Testis (tissue), 3 donors: ENCODE data around the gene CEACAM20. TPM values are rescaled to one million over a fixed set of nuclear protein-coding genes. Genes with fewer than 3 reads are reported as not detected.

Experiments
- DNase-seq: peaks from one replicate; pipeline ENCODE4 v3.0.0-alpha.2; 2019
- H3K27ac ChIP-seq, 2 donors: fragments of 200-600 bp; sonication (generic); one replicate each; pipeline ENCODE4 v1.5.1; 2019
- H3K27me3 ChIP-seq: fragments of 200-600 bp; sonication (generic); one replicate; pipeline ENCODE4 v1.5.1; 2019
- H3K36me3 ChIP-seq: fragments of 200-600 bp; sonication (generic); one replicate; pipeline ENCODE4 v1.5.1; 2017; ENCODE audit warnings: low read depth; ENCODE audit errors: missing control alignments
- H3K4me1 ChIP-seq: fragments of 200-600 bp; sonication (generic); one replicate; pipeline ENCODE4 v1.5.1; 2019
- H3K4me3 ChIP-seq, 2 donors: fragments of 200-600 bp; sonication (generic); one replicate each; pipeline ENCODE4 v1.5.1; 2017 to 2019
- H3K9me3 ChIP-seq: fragments of 200-600 bp; sonication (generic); one replicate; pipeline ENCODE4 v1.5.1; 2017
- CTCF ChIP-seq, 3 experiments: fragments of 450-650 bp in 2 of 3; fragments of 200-600 bp in 1 of 3; sonication (generic) in 1 of 3; IDR thresholded peaks; one replicate each; pipeline ENCODE4 v1.5.1; 2016 to 2019; ENCODE audit warnings: antibody characterized with exemption in 3 of 3, mild to moderate bottlenecking in 2 of 3, moderate library complexity in 1 of 3
- POLR2A ChIP-seq: fragments of 450-650 bp; IDR thresholded peaks from one replicate; pipeline ENCODE4 v1.6.1; 2017; ENCODE audit warnings: antibody characterized with exemption, mild to moderate bottlenecking, moderate library complexity
- WGBS, 2 donors: methylation state at CpG; one replicate each; pipeline ENCODE4 v1.1.5; 2018; 5-methylcytosine and 5-hydroxymethylcytosine counted together
- intact Hi-C: fragments of 100-400 bp; cut with DNase I; formaldehyde crosslinking; loops from one replicate; pipeline ENCODE4 v1.15.1; 2023; ENCODE audit warnings: low total_unique reads
- polyA plus RNA-seq: library from polyadenylated mRNA; stranded (reverse); fragments of 350-450 nt; fragmentation: Illumina TruSeq; extraction: RNeasy Lipid Tissue Mini Kit (QIAGEN cat#74804); gene quantifications from one replicate; pipeline ENCODE4 v1.2.3, GENCODE V29; 2014; ENCODE audit warnings: low read depth, low replicate concordance; ENCODE audit not compliant: insufficient read depth
- total RNA-seq, 2 donors: library from RNA; depleted of rRNA; stranded (reverse); fragments of >200 nt; gene quantifications; one replicate each; pipeline ENCODE4 v1.2.3, GENCODE V29; 2016

The CEACAM20 gene
- total and polyA plus RNA-seq, 3 donors from 2014 or later, result 0.53 to 0.87 (median 0.62) TPM

GRCh38 chr19:44571830-44572580, 42.5 kb upstream of the CEACAM20 start:
- no peaks in the 10 kb centered on the region for H3K36me3 ChIP-seq
- 72 to 89% methylated on average over 4 to 5 of the region's 5 CpGs for WGBS, 2 donors
- H3K27me3 ChIP-seq, result no peaks in the 10 kb centered on the region
- intact Hi-C loops, result loop anchor here (10.0 kb wide), 1 partner anchor 83 kb away; no protein-coding TSS in a partner anchor
- H3K9me3 ChIP-seq, result no peaks in the 10 kb centered on the region
- no peaks in the 10 kb centered on the region for H3K4me1 ChIP-seq
- DNase-seq, result no peak
- H3K27ac ChIP-seq, result no peak overlapping the region
- TF ChIP-seq POLR2A, result no peak
- no peak for TF ChIP-seq CTCF (IDR thresholded peaks at IDR 0.05)
- no peak overlapping the region for H3K4me3 ChIP-seq

GRCh38 chr19:44570984-44571684, 41.7 kb upstream of the CEACAM20 start:
- H3K4me3 ChIP-seq, result no peak overlapping the region
- TF ChIP-seq CTCF (IDR thresholded peaks at IDR 0.05) (peak; percentile 49 to 84 (median 61)), POLR2A (no peak)
- peak; percentile 87 for DNase-seq
- no peaks in the 10 kb centered on the region for H3K9me3 ChIP-seq
- H3K4me1 ChIP-seq, result no peaks in the 10 kb centered on the region
- no peak overlapping the region for H3K27ac ChIP-seq
- H3K27me3 ChIP-seq, result no peaks in the 10 kb centered on the region
- H3K36me3 ChIP-seq, result no peaks in the 10 kb centered on the region
- intact Hi-C loops, result loop anchor here (10.0 kb wide), 1 partner anchor 84 kb away; no protein-coding TSS in a partner anchor
- WGBS, 2 donors, result 49 to 57% methylated on average over 13 of the region's 13 CpGs

GRCh38 chr19:44570603-44570983, 41.1 kb upstream of the CEACAM20 start:
- no peaks in the 10 kb centered on the region for H3K27me3 ChIP-seq
- H3K27ac ChIP-seq, result no peak overlapping the region
- TF ChIP-seq CTCF (IDR thresholded peaks at IDR 0.05), result no peak
- TF ChIP-seq POLR2A, result no peak

GRCh38 chr19:44567745-44568144, 38.3 kb upstream of the CEACAM20 start:
- Histone ChIP-seq H3K36me3 (no peaks in the 10 kb centered on the region), H3K9me3 (no peaks in the 10 kb centered on the region), H3K4me3 (no peak overlapping the region), H3K27ac (no peak overlapping the region), H3K4me1 (no peaks in the 10 kb centered on the region), H3K27me3 (no peaks in the 10 kb centered on the region)
- intact Hi-C loops, result no loop called here
- WGBS, 2 donors, result 52 to 63% methylated on average over 2 of the region's 2 CpGs
- DNase-seq, result no peak
- TF ChIP-seq CTCF (IDR thresholded peaks at IDR 0.05) (no peak), POLR2A (no peak)

More at GRCh38 chr19:44570603-44570983, 41.1 kb upstream of the CEACAM20 start:
- no peaks in the 10 kb centered on the region for H3K36me3 ChIP-seq
- intact Hi-C loops, result loop anchor here (10.0 kb wide), 1 partner anchor 84 kb away; no protein-coding TSS in a partner anchor
- WGBS, 2 donors, result 54 to 65% methylated on average over 3 of the region's 3 CpGs
- no peak for DNase-seq
- H3K9me3 ChIP-seq, result no peaks in the 10 kb centered on the region
- H3K4me3 ChIP-seq, result no peak overlapping the region
- no peaks in the 10 kb centered on the region for H3K4me1 ChIP-seq
